ENCODE results near the gene SYK. TPM values are rescaled to one million over a fixed set of nuclear protein-coding genes. Genes with fewer than 3 reads are reported as not detected.
"Not testable (repeated sequence)": the region's sequence is repeated elsewhere in the genome, so short reads cannot be mapped to it uniquely, and the experiment has no call there.

SYK gene
- total RNA-seq (1 to 10 TPM; 6.6 to 9.5 (median 7.5) TPM), polyA plus RNA-seq (0.97 TPM)
- long read RNA-seq, donor 1, full-length matches to known transcripts: 7 of 12 reads
- long read RNA-seq, donor 1, partial matches to known transcripts: 4 of 12 reads
- long read RNA-seq, donor 1, other reads (novel, unspliced or antisense): 1 of 12 reads
- long read RNA-seq, donor 2, full-length matches to known transcripts: 2 of 4 reads
- long read RNA-seq, donor 2, partial matches to known transcripts: 1 of 4 reads
- long read RNA-seq, donor 2, other reads (novel, unspliced or antisense): 1 of 4 reads
- long read RNA-seq, donor 3, full-length matches to known transcripts: 7 of 11 reads
- long read RNA-seq, donor 3, partial matches to known transcripts: 2 of 11 reads
- long read RNA-seq, donor 3, other reads (novel, unspliced or antisense): 2 of 11 reads
- long read RNA-seq, donor 4: 0 reads

- Histone ChIP-seq H3K4me1 (ENCODE audit: control insufficient read depth, insufficient read depth, low read length) (no peaks in the 10 kb centered on the region), H3K27me3 (ENCODE audit: control insufficient read depth, insufficient read depth) (no peaks in the 10 kb centered on the region), H3K27ac (ENCODE audit: low read length) (no peak within 1 kb of the TSS), H3K4me3 (ENCODE audit: low read length) (peak within 1 kb of the TSS; percentile 8), H3K9me3 (ENCODE audit: control insufficient read depth, low read length) (no peaks in the 10 kb centered on the region)
- WGBS: 3% methylated on average over 64 of the region's 64 CpGs
- intact Hi-C loops (cut with DNase I): no loop called here
- peak; percentile 53 to 83 (median 83) for DNase-seq
- ATAC-seq: peak; percentile 86 to 92
Measured at GRCh38 chr9:90801241-90801972, at the start of gene SYK. TSS of gene SYK (plus strand) at chr9:90801819. CDS start at chr9:90843899, 42,080 bp downstream.

GRCh38 chr9:90755514-90756371, 45.9 kb upstream of the SYK start:
- H3K9me3 ChIP-seq (ENCODE audit: control insufficient read depth, low read length); ATAC-seq; intact Hi-C loops (cut with DNase I); DNase-seq; H3K27me3 ChIP-seq (ENCODE audit: control insufficient read depth, insufficient read depth); H3K4me3 ChIP-seq (ENCODE audit: low read length); H3K4me1 ChIP-seq (ENCODE audit: control insufficient read depth, insufficient read depth, low read length); H3K27ac ChIP-seq (ENCODE audit: low read length): not testable (repeated sequence)
- WGBS: 66% methylated on average over 13 of the region's 13 CpGs

- H3K4me3 ChIP-seq (ENCODE audit: low read length); ATAC-seq; intact Hi-C loops (cut with DNase I); H3K9me3 ChIP-seq (ENCODE audit: control insufficient read depth, low read length); DNase-seq; H3K27me3 ChIP-seq (ENCODE audit: control insufficient read depth, insufficient read depth); H3K4me1 ChIP-seq (ENCODE audit: control insufficient read depth, insufficient read depth, low read length); H3K27ac ChIP-seq (ENCODE audit: low read length): not testable (repeated sequence)
- WGBS: 83% methylated on average over 14 of the region's 14 CpGs
Measured at GRCh38 chr9:90760577-90760976, 41.0 kb upstream of the SYK start.

GRCh38 chr9:90766731-90767130, 34.9 kb upstream of the SYK start:
- intact Hi-C loops (cut with DNase I): no loop called here
- H3K4me1 ChIP-seq (ENCODE audit: control insufficient read depth, insufficient read depth, low read length): no peaks in the 10 kb centered on the region
- no peak for ATAC-seq

GRCh38 chr9:90767523-90768100, 34.0 kb upstream of the SYK start:
- H3K27me3 ChIP-seq (ENCODE audit: control insufficient read depth, insufficient read depth): no peaks in the 10 kb centered on the region
- H3K9me3 ChIP-seq (ENCODE audit: control insufficient read depth, low read length): no peaks in the 10 kb centered on the region
- 83% methylated on average over 1 of the region's 1 CpG for WGBS
- no peaks in the 10 kb centered on the region for H3K4me1 ChIP-seq (ENCODE audit: control insufficient read depth, insufficient read depth, low read length)
- no peak for ATAC-seq
- DNase-seq: no peak
- H3K4me3 ChIP-seq (ENCODE audit: low read length): no peak overlapping the region
- H3K27ac ChIP-seq (ENCODE audit: low read length): no peak overlapping the region
- intact Hi-C loops (cut with DNase I): no loop called here

More at GRCh38 chr9:90766731-90767130, 34.9 kb upstream of the SYK start:
- H3K4me3 ChIP-seq (ENCODE audit: low read length): no peak overlapping the region
- no peak overlapping the region for H3K27ac ChIP-seq (ENCODE audit: low read length)
- DNase-seq: no peak
- no peaks in the 10 kb centered on the region for H3K27me3 ChIP-seq (ENCODE audit: control insufficient read depth, insufficient read depth)
- no peaks in the 10 kb centered on the region for H3K9me3 ChIP-seq (ENCODE audit: control insufficient read depth, low read length)

- Histone ChIP-seq H3K4me1 (ENCODE audit: control insufficient read depth, insufficient read depth, low read length) (no peaks in the 10 kb centered on the region), H3K4me3 (ENCODE audit: low read length) (no peak overlapping the region), H3K27me3 (ENCODE audit: control insufficient read depth, insufficient read depth) (no peaks in the 10 kb centered on the region), H3K9me3 (ENCODE audit: control insufficient read depth, low read length) (no peaks in the 10 kb centered on the region), H3K27ac (ENCODE audit: low read length) (no peak overlapping the region)
- 92% methylated on average over 2 of the region's 2 CpGs for WGBS
- DNase-seq (no peak), ATAC-seq (no peak)
- intact Hi-C loops (cut with DNase I): no loop called here
Measured at GRCh38 chr9:90770182-90770738, 31.4 kb upstream of the SYK start.

- intact Hi-C loops (cut with DNase I): no loop called here
- no peaks in the 10 kb centered on the region for H3K4me1 ChIP-seq (ENCODE audit: control insufficient read depth, insufficient read depth, low read length)
- WGBS: 66% methylated on average over 3 of the region's 3 CpGs
Measured at GRCh38 chr9:90770927-90771326, 30.7 kb upstream of the SYK start.

GRCh38 chr9:90772386-90772785, 29.2 kb upstream of the SYK start:
- intact Hi-C loops (cut with DNase I): no loop called here
- Histone ChIP-seq H3K4me1 (ENCODE audit: control insufficient read depth, insufficient read depth, low read length) (no peaks in the 10 kb centered on the region), H3K27me3 (ENCODE audit: control insufficient read depth, insufficient read depth) (no peaks in the 10 kb centered on the region), H3K9me3 (ENCODE audit: control insufficient read depth, low read length) (no peaks in the 10 kb centered on the region), H3K27ac (ENCODE audit: low read length) (no peak overlapping the region), H3K4me3 (ENCODE audit: low read length) (no peak overlapping the region)
- WGBS: 63% methylated on average over 1 of the region's 1 CpG
- DNase-seq (no peak), ATAC-seq (no peak)

More at GRCh38 chr9:90770927-90771326, 30.7 kb upstream of the SYK start:
- Histone ChIP-seq H3K27me3 (ENCODE audit: control insufficient read depth, insufficient read depth) (no peaks in the 10 kb centered on the region), H3K4me3 (ENCODE audit: low read length) (no peak overlapping the region), H3K9me3 (ENCODE audit: control insufficient read depth, low read length) (no peaks in the 10 kb centered on the region), H3K27ac (ENCODE audit: low read length) (no peak overlapping the region)
- DNase-seq: no peak
- no peak for ATAC-seq

GRCh38 chr9:90773617-90774016, 28.0 kb upstream of the SYK start:
- DNase-seq (no peak), ATAC-seq (no peak)
- no peaks in the 10 kb centered on the region for H3K9me3 ChIP-seq (ENCODE audit: control insufficient read depth, low read length)
- H3K27ac ChIP-seq (ENCODE audit: low read length): no peak overlapping the region
- intact Hi-C loops (cut with DNase I): no loop called here
- 87% methylated on average over 1 of the region's 1 CpG for WGBS
- no peak overlapping the region for H3K4me3 ChIP-seq (ENCODE audit: low read length)
- no peaks in the 10 kb centered on the region for H3K27me3 ChIP-seq (ENCODE audit: control insufficient read depth, insufficient read depth)
- no peaks in the 10 kb centered on the region for H3K4me1 ChIP-seq (ENCODE audit: control insufficient read depth, insufficient read depth, low read length)

- 88% methylated on average over 3 of the region's 3 CpGs for WGBS
- ATAC-seq (no peak), DNase-seq (no peak)
- intact Hi-C loops (cut with DNase I): no loop called here
- Histone ChIP-seq H3K9me3 (ENCODE audit: control insufficient read depth, low read length) (no peaks in the 10 kb centered on the region), H3K4me3 (ENCODE audit: low read length) (no peak overlapping the region), H3K27ac (ENCODE audit: low read length) (no peak overlapping the region), H3K27me3 (ENCODE audit: control insufficient read depth, insufficient read depth) (no peaks in the 10 kb centered on the region), H3K4me1 (ENCODE audit: control insufficient read depth, insufficient read depth, low read length) (no peaks in the 10 kb centered on the region)
Measured at GRCh38 chr9:90774071-90774470, 27.5 kb upstream of the SYK start.
